ENCODE results near the gene PRSS21. TPM values are rescaled to one million over a fixed set of nuclear protein-coding genes. Genes with fewer than 3 reads are reported as not detected.

PRSS21 gene
- total and polyA plus RNA-seq, 10 of the 15 experiments (the other 5 are each of a cell fraction or from before 2014, with no cell fraction given), result 5.3 to 73.4 (median 40.1) TPM; not detected in 1

GRCh38 chr16:2855536-2855935 lies 38.5 kb downstream of the PRSS21 start (continued):
- no peak for TF ChIP-seq ZNF687 (IDR thresholded peaks at IDR 0.05)
- no peak for TF ChIP-seq ZSCAN29 (IDR thresholded peaks at IDR 0.05)
- no peak for TF ChIP-seq MLLT1 (IDR thresholded peaks at IDR 0.05)
- TF ChIP-seq EED (IDR thresholded peaks at IDR 0.05; ENCODE audit: low read depth), result no peak
- TF ChIP-seq CUX1 (IDR thresholded peaks at IDR 0.05; ENCODE audit: insufficient replicate concordance, low read depth, low read length), result no peak
- TF ChIP-seq MEF2A (IDR thresholded peaks at IDR 0.05; ENCODE audit: insufficient read depth, low read depth, low read length), result no peak
- TF ChIP-seq EZH2 (IDR thresholded peaks at IDR 0.05; ENCODE audit: borderline replicate concordance, control insufficient read depth, low read depth, low read length), result no peak
- no peak for TF ChIP-seq MTA2 (IDR thresholded peaks at IDR 0.05; ENCODE audit: low read depth)

Data from GM12878 (cell line).